Uterus (tissue), 2 donors: ENCODE results near the gene INTS11.

Experiments used
- POLR2A ChIP-seq, 2 donors: fragments of 450-650 bp; IDR thresholded peaks; one replicate each; pipeline ENCODE4 v1.6.1; 2016; ENCODE audit warnings: antibody characterized with exemption in 2 of 2, mild to moderate bottlenecking in 1 of 2, moderate library complexity in 1 of 2
- TF ChIP-seq, protein P1 (sequence below), 4 experiments: fragments of 200-600 bp in 2 of 4; fragments of 450-650 bp in 2 of 4; sonication (generic) in 2 of 4; IDR thresholded peaks; one replicate each; pipeline ENCODE4 v1.5.1; 2016 to 2019; ENCODE audit warnings: antibody characterized with exemption in 4 of 4, mild to moderate bottlenecking in 2 of 4, moderate library complexity in 1 of 4

GRCh38 chr1:1319646-1319941, 4.9 kb downstream of the INTS11 start:
- TF ChIP-seq, protein P1, sequence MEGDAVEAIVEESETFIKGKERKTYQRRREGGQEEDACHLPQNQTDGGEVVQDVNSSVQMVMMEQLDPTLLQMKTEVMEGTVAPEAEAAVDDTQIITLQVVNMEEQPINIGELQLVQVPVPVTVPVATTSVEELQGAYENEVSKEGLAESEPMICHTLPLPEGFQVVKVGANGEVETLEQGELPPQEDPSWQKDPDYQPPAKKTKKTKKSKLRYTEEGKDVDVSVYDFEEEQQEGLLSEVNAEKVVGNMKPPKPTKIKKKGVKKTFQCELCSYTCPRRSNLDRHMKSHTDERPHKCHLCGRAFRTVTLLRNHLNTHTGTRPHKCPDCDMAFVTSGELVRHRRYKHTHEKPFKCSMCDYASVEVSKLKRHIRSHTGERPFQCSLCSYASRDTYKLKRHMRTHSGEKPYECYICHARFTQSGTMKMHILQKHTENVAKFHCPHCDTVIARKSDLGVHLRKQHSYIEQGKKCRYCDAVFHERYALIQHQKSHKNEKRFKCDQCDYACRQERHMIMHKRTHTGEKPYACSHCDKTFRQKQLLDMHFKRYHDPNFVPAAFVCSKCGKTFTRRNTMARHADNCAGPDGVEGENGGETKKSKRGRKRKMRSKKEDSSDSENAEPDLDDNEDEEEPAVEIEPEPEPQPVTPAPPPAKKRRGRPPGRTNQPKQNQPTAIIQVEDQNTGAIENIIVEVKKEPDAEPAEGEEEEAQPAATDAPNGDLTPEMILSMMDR (IDR thresholded peaks at IDR 0.05) = no peak
- TF ChIP-seq POLR2A (IDR thresholded peaks at IDR 0.05) = no peak
